HG03039 (cell line): ENCODE results near the gene SOX11.

Experiments used
- ATAC-seq: cut with Tn5 transposase; IDR thresholded peaks from one replicate; pipeline ENCODE4 v1.9.1; 2021; ENCODE audit warnings: mild to moderate bottlenecking, moderate library complexity; ENCODE audit not compliant: unreplicated experiment

Gene SOX11

GRCh38 chr2:5691221-5691984, 781 bp upstream of the SOX11 start:
- ATAC-seq = no peak

- ATAC-seq = no peak
These were observed 540 bp downstream of the SOX11 start for GRCh38 chr2:5692561-5693286.

- no peak for ATAC-seq
These were observed 1.4 kb downstream of the SOX11 start for GRCh38 chr2:5693287-5694201.

- ATAC-seq = no peak
These were observed 2.1 kb downstream of the SOX11 start for GRCh38 chr2:5694306-5694705.

GRCh38 chr2:5695654-5696403, 3.6 kb downstream of the SOX11 start:
- no peak for ATAC-seq

GRCh38 chr2:5696404-5696944, 4.3 kb downstream of the SOX11 start:
- ATAC-seq = no peak

GRCh38 chr2:5696945-5697521, 4.8 kb downstream of the SOX11 start:
- no peak for ATAC-seq

GRCh38 chr2:5697562-5697961, 5.4 kb downstream of the SOX11 start:
- no peak for ATAC-seq

- no peak for ATAC-seq
These were observed 6.0 kb downstream of the SOX11 start for GRCh38 chr2:5698134-5698533.

GRCh38 chr2:5699963-5700362, 7.8 kb downstream of the SOX11 start:
- no peak for ATAC-seq

GRCh38 chr2:5700551-5700950, 8.4 kb downstream of the SOX11 start:
- no peak for ATAC-seq

- ATAC-seq = no peak
These were observed 9.1 kb downstream of the SOX11 start for GRCh38 chr2:5701266-5701665.

- ATAC-seq = no peak
These were observed 11.0 kb downstream of the SOX11 start for GRCh38 chr2:5703166-5703565.

GRCh38 chr2:5705490-5705889, 13.3 kb downstream of the SOX11 start:
- no peak for ATAC-seq

GRCh38 chr2:5706717-5707455, 14.7 kb downstream of the SOX11 start:
- no peak for ATAC-seq

GRCh38 chr2:5710615-5711014, 18.4 kb downstream of the SOX11 start:
- ATAC-seq = no peak

GRCh38 chr2:5713101-5713500, 20.9 kb downstream of the SOX11 start:
- no peak for ATAC-seq

GRCh38 chr2:5719629-5720334, 27.6 kb downstream of the SOX11 start:
- no peak for ATAC-seq

- ATAC-seq = no peak
These were observed 28.2 kb downstream of the SOX11 start for GRCh38 chr2:5720426-5720825.
